SK-N-SH (cell line): ENCODE measurements around the gene CLDN5.

ENCODE experiments used
- CTCF ChIP-seq: fragments of 200-600 bp; sonication (generic); IDR thresholded peaks from 2 replicates; pipeline ENCODE4 v1.6.1; 2017; ENCODE audit warnings: antibody characterized with exemption, mild to moderate bottlenecking, moderate library complexity
- EP300 ChIP-seq, 2 experiments: IDR thresholded peaks; 2 replicates each; pipeline versions ENCODE4 v1.4.0 to v1.6.1; 2012; ENCODE audit warnings: borderline replicate concordance in 1 of 2, low read depth in 1 of 2, low read length in 1 of 2
- FOXJ3 ChIP-seq: sonication (generic); formaldehyde crosslinking; IDR thresholded peaks from 2 replicates; pipeline ENCODE4 v1.5.1; 2020; ENCODE audit warnings: mild to moderate bottlenecking, missing genetic modification reagents
- GABPA ChIP-seq: IDR thresholded peaks from 2 replicates; pipeline ENCODE4 v1.4.0; 2012; ENCODE audit warnings: low read depth, mild to moderate bottlenecking
- JUND ChIP-seq: IDR thresholded peaks from 2 replicates; pipeline ENCODE4 v1.4.0; 2012
- MAX ChIP-seq: IDR thresholded peaks from 2 replicates; pipeline ENCODE4 v1.4.0; 2012; ENCODE audit warnings: low read depth
- RCOR1 ChIP-seq: fragments of 150-350 bp; IDR thresholded peaks from 2 replicates; pipeline ENCODE4 v1.6.1; 2017; ENCODE audit warnings: antibody characterized with exemption, low read length
- RFX5 ChIP-seq: IDR thresholded peaks from 2 replicates; pipeline ENCODE4 v1.6.1; 2012; ENCODE audit warnings: mild to moderate bottlenecking, improper control_type of control experiment, low read length
- SMC3 ChIP-seq: IDR thresholded peaks from 2 replicates; pipeline ENCODE4 v1.6.1; 2012; ENCODE audit warnings: low read depth, low read length, improper control_type of control experiment
- TAF1 ChIP-seq: IDR thresholded peaks from 2 replicates; pipeline ENCODE4 v1.6.1; 2012; ENCODE audit warnings: low read depth, mild to moderate bottlenecking, low read length, moderate library complexity, borderline replicate concordance
- TF ChIP-seq, protein P1 (sequence below): IDR thresholded peaks from 2 replicates; pipeline ENCODE4; 2012

GRCh38 chr22:19514831-19515565 lies 9.2 kb downstream of the CLDN5 start:
- no peak for TF ChIP-seq CTCF
- TF ChIP-seq RFX5 = no peak
- TF ChIP-seq, protein P1, sequence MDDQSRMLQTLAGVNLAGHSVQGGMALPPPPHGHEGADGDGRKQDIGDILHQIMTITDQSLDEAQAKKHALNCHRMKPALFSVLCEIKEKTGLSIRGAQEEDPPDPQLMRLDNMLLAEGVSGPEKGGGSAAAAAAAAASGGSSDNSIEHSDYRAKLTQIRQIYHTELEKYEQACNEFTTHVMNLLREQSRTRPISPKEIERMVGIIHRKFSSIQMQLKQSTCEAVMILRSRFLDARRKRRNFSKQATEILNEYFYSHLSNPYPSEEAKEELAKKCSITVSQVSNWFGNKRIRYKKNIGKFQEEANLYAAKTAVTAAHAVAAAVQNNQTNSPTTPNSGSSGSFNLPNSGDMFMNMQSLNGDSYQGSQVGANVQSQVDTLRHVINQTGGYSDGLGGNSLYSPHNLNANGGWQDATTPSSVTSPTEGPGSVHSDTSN = no peak
- TF ChIP-seq JUND = no peak
- TF ChIP-seq FOXJ3 (CRISPR knock-in tag) = no peak
- no peak for TF ChIP-seq SMC3
- TF ChIP-seq MAX = no peak
- no peak for TF ChIP-seq TAF1
- TF ChIP-seq RCOR1 = no peak
- TF ChIP-seq EP300 (IDR thresholded peaks at IDR 0.05; ENCODE audit: borderline replicate concordance in 1 of 2, low read depth in 1 of 2, low read length in 1 of 2) = no peak
- no peak for TF ChIP-seq GABPA
